ENCODE data around the gene COL18A1.

- TF ChIP-seq EZH2phosphoT487 (IDR thresholded peaks at IDR 0.05; ENCODE audit: borderline replicate concordance, low read length) (no peak), EZH2 (IDR thresholded peaks at IDR 0.05; ENCODE audit: low read length, unreplicated experiment) (no peak)
- TF ChIP-seq, protein P1, sequence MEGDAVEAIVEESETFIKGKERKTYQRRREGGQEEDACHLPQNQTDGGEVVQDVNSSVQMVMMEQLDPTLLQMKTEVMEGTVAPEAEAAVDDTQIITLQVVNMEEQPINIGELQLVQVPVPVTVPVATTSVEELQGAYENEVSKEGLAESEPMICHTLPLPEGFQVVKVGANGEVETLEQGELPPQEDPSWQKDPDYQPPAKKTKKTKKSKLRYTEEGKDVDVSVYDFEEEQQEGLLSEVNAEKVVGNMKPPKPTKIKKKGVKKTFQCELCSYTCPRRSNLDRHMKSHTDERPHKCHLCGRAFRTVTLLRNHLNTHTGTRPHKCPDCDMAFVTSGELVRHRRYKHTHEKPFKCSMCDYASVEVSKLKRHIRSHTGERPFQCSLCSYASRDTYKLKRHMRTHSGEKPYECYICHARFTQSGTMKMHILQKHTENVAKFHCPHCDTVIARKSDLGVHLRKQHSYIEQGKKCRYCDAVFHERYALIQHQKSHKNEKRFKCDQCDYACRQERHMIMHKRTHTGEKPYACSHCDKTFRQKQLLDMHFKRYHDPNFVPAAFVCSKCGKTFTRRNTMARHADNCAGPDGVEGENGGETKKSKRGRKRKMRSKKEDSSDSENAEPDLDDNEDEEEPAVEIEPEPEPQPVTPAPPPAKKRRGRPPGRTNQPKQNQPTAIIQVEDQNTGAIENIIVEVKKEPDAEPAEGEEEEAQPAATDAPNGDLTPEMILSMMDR (conservative IDR thresholded peaks at IDR 0.05; ENCODE audit: low read depth, low read length) = no peak
Measured at GRCh38 chr21:45536301-45537081, 131.5 kb downstream of the COL18A1 start.
